Activated T-cell treated with anti-CD3 and anti-CD28 coated beads, Interleukin-2, amount 50 U/mL, for 4 hours (primary cell): ENCODE data around the gene MTIF3. TPM values are rescaled to one million over a fixed set of nuclear protein-coding genes. Genes with fewer than 3 reads are reported as not detected.

Experiments
- ATAC-seq, 2 donors: fragments of 200-7000 bp; cut with Tn5 transposase; one replicate each; pipeline ENCODE4 v1.10.0; 2021
- DNase-seq: peaks from one replicate; pipeline ENCODE4 v3.0.0-alpha.2; 2020
- H3K27me3 Mint-ChIP-seq: one replicate; pipeline ENCODE4 v1.8.0; 2021; ENCODE audit warnings: low read depth, mixed read lengths
- H3K36me3 Mint-ChIP-seq: one replicate; pipeline ENCODE4 v1.8.0; 2022; ENCODE audit warnings: mixed read lengths; ENCODE audit not compliant: insufficient read depth
- H3K4me1 Mint-ChIP-seq: one replicate; pipeline ENCODE4 v1.8.0; 2021; ENCODE audit warnings: low read depth, mixed read lengths
- H3K4me3 Mint-ChIP-seq: one replicate; pipeline ENCODE4 v1.8.0; 2021; ENCODE audit warnings: mild to moderate bottlenecking, moderate library complexity, mixed read lengths
- H3K9me3 Mint-ChIP-seq: one replicate; pipeline ENCODE4 v1.8.0; 2021; ENCODE audit warnings: mixed read lengths
- total RNA-seq, 3 donors: library from RNA; stranded (reverse); gene quantifications; one replicate each; pipeline ENCODE4 v1.2.1, GENCODE V29; 2021

Gene MTIF3
- total RNA-seq, 3 donors from 2014 or later = 19.8 to 28.2 (median 21.2) TPM

DNA sequence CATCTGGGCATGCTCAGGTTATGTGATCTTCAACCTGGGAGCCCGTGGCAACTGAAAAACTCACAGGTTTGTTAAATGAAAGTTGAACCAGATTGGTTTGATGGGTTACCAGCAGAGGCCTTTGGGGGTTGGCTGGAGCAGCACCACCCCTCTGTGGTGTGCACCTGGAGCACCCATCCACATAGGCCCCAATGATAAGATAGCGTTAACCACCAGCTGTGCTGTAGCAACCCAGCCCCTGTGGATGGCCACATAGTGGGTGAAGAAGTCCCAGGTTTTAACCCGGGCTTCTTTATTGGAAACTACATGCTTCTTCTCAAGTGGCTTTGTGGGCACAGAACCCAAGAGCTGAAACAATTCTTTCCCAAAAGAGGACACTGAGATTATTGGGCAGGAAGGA, 22.6 kb upstream of the MTIF3 start:
- H3K4me3 Mint-ChIP-seq = no peak overlapping the region
- ATAC-seq (no peak), DNase-seq (no peak)
- H3K27me3 Mint-ChIP-seq = no peaks in the 10 kb centered on the region
- H3K9me3 Mint-ChIP-seq = no peaks in the 10 kb centered on the region
- H3K4me1 Mint-ChIP-seq = peaks cover 10% of the 10 kb centered on the region
- H3K36me3 Mint-ChIP-seq = no peaks in the 10 kb centered on the region

DNA sequence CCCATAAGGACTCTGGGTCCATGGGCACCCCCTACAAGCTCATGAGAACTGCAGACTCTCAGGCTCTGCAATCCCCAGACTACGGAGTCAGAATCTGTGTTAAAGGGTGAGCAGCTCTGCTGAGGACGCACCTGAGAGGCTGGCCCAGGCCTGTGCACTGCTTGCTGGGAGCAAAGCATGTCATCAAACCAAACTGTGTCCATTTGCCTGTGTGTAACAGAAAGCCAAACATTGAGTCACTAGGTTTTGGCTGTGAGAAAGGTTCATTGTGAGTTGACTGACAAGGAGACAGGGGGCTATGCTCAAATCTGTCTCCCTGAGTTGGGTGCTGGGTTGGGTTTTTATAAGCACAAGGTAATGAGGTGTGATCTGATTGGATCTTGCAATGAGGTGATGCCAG, 22.1 kb upstream of the MTIF3 start:
- no peak for ATAC-seq

DNA sequence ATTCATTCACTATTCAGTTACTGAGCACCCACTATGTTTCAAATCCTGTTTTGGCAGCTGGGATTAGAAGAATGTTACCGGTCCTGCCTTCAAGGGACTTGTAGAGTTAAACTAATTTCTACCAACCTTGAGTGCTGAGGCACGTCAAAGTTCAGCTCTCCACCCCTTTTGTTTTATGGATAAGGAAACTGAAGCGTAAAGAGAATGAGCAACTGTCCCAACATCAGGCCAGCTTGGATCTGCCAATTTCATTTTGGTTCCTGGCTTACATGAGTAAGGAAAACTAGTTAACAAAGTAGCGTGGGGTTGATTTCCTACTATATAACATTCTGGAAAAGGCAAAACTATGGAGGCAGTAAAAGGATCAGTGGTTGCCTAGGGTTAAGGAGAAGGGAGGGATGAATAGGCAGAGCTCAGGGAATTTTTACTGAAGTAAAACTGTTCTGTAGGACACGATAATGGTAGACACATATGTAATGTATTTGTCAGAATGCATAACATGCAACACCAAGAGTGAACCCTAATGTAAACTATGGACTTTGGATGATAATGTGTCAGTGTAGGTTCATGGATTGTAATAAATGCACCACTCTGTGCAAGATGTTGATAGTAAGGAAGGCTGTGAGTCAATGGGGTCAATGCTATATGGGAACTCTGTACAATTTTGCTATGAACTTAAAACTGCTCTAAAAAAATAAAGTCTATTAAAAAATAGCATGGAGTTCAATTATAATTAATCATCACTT, 19.9 kb upstream of the MTIF3 start:
- Mint-ChIP-seq H3K4me1 (peaks cover 3% of the 10 kb centered on the region), H3K9me3 (no peaks in the 10 kb centered on the region), H3K4me3 (no peak overlapping the region), H3K36me3 (no peaks in the 10 kb centered on the region), H3K27me3 (no peaks in the 10 kb centered on the region)
- ATAC-seq = no peak
- no peak for DNase-seq

More for the DNA sequence above, 22.1 kb upstream of the MTIF3 start:
- no peak for DNase-seq
- Mint-ChIP-seq H3K36me3 (no peaks in the 10 kb centered on the region), H3K27me3 (no peaks in the 10 kb centered on the region), H3K4me1 (peaks cover 5% of the 10 kb centered on the region), H3K9me3 (no peaks in the 10 kb centered on the region), H3K4me3 (no peak overlapping the region)

DNA sequence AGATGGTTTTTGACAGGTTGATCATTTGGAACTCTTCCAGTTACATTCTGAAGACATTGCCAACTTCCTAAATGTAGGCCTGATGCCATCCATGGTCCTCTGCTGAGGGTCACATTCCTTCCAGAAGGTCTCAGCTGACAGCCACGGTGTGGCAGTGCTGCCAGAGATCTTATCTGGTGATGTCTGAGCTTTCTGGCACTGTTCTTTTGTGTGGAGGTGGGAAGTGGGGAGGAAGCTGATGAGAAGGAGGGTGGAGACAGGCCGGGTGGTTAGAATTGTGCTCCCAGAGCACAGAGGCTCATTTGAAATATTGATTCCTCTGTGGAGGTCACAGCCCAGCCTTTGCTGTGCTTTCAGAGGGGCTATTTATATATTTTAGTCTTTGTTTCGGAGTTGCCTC, 16.1 kb upstream of the MTIF3 start:
- H3K36me3 Mint-ChIP-seq = no peaks in the 10 kb centered on the region
- H3K9me3 Mint-ChIP-seq = no peaks in the 10 kb centered on the region
- H3K4me1 Mint-ChIP-seq = peaks cover 3% of the 10 kb centered on the region
- DNase-seq = no peak
- ATAC-seq = no peak
- H3K27me3 Mint-ChIP-seq = peaks cover 2% of the 10 kb centered on the region
- peak overlapping the region; percentile 17 for H3K4me3 Mint-ChIP-seq

DNA sequence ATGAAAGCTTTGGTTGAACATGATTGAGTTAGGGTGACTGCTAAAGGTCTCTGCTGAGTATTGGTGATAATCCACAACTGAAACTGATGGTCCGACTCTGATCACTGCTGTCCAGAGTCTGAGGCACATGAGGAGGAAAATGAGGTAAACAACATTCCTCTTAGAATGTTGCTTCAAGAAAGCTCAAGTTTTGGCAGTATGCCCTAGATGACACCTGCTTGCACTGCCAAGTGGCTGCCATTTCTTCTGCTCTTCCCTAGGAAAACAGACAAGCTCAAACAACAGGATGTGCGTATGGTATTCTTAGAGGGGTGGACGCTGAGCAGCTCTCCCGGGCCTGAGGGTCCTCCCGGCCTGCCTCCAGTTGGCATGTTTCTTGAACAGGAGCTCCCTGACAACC, 15.2 kb upstream of the MTIF3 start:
- H3K4me1 Mint-ChIP-seq = peaks cover 3% of the 10 kb centered on the region
- H3K36me3 Mint-ChIP-seq = no peaks in the 10 kb centered on the region
- H3K27me3 Mint-ChIP-seq = peaks cover 2% of the 10 kb centered on the region
- no peak for DNase-seq
- H3K9me3 Mint-ChIP-seq = no peaks in the 10 kb centered on the region
- no peak overlapping the region for H3K4me3 Mint-ChIP-seq
- no peak for ATAC-seq

DNA sequence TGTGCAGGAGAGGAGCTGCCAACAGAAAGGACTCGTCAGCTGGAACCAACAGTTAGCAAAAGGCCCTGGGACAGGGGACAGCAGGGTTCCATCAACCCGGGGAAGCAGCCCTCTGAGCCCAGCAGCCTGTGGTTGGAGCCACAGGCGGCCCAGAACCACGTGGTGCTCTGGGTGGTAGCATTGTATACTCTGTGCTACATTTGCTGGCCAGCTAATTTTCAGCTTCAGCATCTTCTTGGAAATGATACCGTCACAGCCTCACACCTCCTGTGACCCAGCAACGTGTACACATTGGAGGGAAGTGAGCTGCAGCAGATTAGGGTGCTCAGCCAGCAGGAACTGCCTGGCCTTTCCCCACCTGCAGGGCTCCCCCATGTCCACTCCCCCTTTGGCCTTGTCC, 13.1 kb upstream of the MTIF3 start:
- H3K4me3 Mint-ChIP-seq = no peak overlapping the region
- H3K36me3 Mint-ChIP-seq = no peaks in the 10 kb centered on the region
- peaks cover 2% of the 10 kb centered on the region for H3K27me3 Mint-ChIP-seq
- ATAC-seq (no peak), DNase-seq (no peak)
- no peaks in the 10 kb centered on the region for H3K9me3 Mint-ChIP-seq
- peaks cover 3% of the 10 kb centered on the region for H3K4me1 Mint-ChIP-seq

DNA sequence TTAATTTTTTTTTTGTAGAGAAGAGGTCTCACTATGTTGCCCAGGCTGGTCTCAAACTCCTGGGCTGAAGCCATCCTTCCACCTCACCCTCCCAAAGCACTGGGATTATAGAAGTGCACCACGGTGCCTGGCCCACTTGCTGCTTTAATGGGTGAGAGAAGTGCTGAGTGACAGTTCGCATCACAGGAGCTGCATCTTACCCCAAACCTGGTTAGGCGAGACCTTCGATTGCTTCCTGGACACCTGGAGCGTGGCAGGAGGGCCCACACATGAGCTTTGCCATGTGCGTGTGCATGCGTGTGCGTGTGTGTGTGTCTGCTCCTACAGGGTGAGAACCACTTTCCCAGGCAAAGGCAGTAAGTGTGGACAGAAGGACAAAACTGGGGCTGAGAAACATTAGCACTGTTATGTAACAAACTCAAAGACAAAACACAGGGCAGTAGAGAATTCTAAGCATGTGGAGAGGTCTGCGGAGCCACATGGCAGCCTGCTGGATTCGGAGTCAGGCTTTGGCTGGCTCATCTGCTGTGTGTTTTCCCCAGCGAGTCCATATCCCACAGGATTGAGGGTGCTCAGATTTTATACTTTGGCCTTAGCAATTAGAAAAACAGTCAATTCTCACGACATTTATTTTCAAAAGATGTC, 11.7 kb upstream of the MTIF3 start:
- H3K36me3 Mint-ChIP-seq = no peaks in the 10 kb centered on the region
- H3K9me3 Mint-ChIP-seq = no peaks in the 10 kb centered on the region
- peaks cover 6% of the 10 kb centered on the region for H3K4me1 Mint-ChIP-seq
- DNase-seq (no peak), ATAC-seq (no peak)
- no peak overlapping the region for H3K4me3 Mint-ChIP-seq
- H3K27me3 Mint-ChIP-seq = peaks cover 2% of the 10 kb centered on the region

DNA sequence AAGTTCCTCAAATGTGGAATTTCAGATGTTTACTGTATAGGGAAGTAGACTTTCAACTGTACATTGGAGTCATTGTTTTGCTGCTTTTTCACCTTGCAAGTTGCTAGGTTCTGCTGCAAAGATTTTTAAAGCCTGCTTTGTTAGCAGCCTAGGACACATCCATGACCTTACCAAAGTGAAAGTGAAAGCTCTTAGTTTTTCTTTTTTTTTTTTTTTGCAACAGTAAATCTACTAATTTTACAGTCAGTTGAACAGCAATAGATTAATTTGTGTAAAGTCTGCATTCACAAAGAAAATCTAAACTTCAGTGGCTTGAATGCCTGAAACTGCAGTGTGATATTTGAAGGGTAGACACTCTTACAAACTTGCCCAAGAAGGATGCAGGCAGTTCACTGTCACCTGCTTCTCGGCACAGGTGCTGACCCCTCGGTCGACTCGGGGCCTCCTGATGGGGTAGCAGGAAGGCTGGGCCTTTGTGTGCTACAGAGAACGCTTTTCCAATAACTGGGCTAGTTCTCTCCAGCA, 5.0 kb upstream of the MTIF3 start:
- Mint-ChIP-seq H3K4me3 (peak overlapping the region; percentile 86), H3K36me3 (no peaks in the 10 kb centered on the region), H3K9me3 (no peaks in the 10 kb centered on the region), H3K27me3 (no peaks in the 10 kb centered on the region), H3K4me1 (peaks cover 33% of the 10 kb centered on the region)
- no peak for DNase-seq
- peak in 1 of 2 donors; percentile 49 for ATAC-seq

DNA sequence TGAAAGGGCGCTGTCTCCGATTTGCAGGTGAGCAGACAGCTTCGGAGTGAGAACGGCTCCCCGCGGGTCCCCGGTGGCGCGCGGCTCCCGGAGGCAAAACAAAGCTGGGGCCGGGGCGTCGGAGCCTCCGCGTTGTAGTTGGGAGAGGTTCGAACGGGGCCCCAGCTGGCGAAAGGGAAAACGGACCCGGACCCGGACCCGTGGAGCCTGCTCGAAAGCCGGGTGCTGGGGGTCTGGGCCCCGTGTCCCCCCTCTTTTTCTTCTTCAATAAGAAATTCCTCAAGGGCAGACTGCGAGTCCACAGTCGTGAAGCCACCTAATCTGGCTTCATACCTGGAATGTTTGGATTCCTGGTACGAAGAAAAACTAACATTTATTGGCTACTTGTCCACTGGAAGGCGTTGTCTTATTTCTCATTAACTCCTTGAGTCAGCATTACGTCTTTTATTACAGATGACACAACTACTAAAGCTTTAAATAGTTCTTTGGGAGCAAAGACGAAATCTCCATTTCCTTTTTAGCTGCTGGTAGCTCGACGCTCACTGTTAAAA, 632 bp upstream of the MTIF3 start:
- ATAC-seq = no peak
- Mint-ChIP-seq H3K27me3 (no peaks in the 10 kb centered on the region), H3K36me3 (no peaks in the 10 kb centered on the region), H3K9me3 (no peaks in the 10 kb centered on the region), H3K4me3 (peak overlapping the region; percentile 92), H3K4me1 (peaks cover 59% of the 10 kb centered on the region)
- peak; percentile 27 for DNase-seq

DNA sequence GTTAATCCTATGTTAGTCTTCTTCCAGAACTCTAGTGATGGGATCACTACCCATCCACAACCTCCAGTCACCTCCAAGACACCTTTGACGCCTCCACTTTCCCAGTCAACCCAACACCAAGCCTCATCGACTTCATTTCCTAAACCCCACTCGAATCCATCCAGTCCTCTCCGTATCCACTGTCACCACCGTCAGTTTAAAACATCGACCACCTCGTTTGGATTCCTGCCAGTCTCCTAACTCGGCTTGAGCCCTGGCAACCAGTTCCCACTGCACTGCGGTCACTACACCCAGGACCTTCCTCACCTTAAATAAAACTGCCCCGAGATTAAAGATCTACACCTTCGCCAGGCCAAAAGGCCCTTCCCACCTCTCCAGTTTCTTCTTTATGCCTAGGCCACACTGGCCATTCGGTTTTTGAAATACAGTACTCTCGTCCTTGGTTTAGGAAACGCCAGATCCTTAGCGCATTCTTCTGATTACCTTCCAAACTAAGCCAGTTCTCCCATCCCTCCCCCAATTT, 1.2 kb downstream of the MTIF3 start:
- DNase-seq = no peak
- Mint-ChIP-seq H3K9me3 (no peaks in the 10 kb centered on the region), H3K36me3 (peaks cover 3% of the 10 kb centered on the region), H3K4me3 (peak overlapping the region; percentile 92), H3K27me3 (no peaks in the 10 kb centered on the region), H3K4me1 (peaks cover 56% of the 10 kb centered on the region)
- no peak for ATAC-seq

DNA sequence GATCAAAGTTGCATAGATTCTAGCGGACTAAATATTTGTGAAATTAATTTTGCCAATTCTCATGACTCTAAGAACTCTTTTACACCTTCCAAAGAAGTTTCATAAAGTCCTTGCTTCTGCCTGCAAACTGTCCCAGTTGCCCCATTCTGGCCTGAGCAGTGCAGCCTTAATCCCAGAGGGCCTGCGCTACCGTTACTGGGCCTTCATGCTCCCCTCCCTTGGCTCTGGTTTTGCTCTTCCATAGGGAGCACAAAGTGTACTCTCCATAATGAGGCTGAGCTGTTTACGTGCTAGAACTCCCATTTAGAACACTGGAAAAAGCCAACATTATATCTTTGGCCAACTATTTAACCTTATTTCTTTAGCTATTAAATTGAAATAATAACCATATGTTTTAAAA, 2.1 kb downstream of the MTIF3 start:
- no peaks in the 10 kb centered on the region for H3K27me3 Mint-ChIP-seq
- no peak for ATAC-seq
- DNase-seq = no peak
- peaks cover 3% of the 10 kb centered on the region for H3K36me3 Mint-ChIP-seq
- peaks cover 56% of the 10 kb centered on the region for H3K4me1 Mint-ChIP-seq
- peak overlapping the region; percentile 92 for H3K4me3 Mint-ChIP-seq
- no peaks in the 10 kb centered on the region for H3K9me3 Mint-ChIP-seq

DNA sequence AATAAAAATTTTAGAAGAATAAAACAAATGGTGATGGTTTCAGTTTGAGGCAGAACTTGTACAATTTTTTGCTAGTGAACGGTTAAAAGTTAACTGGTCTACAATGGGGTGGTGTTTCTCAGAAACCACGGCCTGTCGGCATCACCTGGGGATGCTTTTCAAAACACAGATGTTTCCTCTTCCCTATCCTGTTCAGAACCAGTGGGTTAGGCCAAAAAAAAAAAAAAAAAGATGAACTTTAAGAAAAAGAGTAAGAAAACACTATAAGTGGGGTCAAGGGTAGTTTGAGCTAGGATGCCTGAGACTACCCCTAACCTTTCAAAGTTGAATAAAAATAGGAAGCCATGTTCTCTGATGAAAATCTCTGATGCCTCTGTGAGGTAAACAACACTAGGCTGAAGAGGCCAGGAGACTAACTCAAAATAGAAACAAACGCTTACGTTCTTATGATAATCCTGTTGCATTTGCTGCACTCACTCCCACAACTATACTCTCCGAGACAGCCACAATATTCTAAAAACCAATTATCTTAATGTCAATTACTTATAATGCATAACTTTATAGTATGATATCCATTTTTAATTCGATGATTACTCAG, 3.3 kb downstream of the MTIF3 start:
- DNase-seq = no peak
- Mint-ChIP-seq H3K4me1 (peaks cover 65% of the 10 kb centered on the region), H3K4me3 (peak overlapping the region; percentile 62), H3K27me3 (no peaks in the 10 kb centered on the region), H3K9me3 (no peaks in the 10 kb centered on the region), H3K36me3 (peaks cover 3% of the 10 kb centered on the region)
- no peak for ATAC-seq

DNA sequence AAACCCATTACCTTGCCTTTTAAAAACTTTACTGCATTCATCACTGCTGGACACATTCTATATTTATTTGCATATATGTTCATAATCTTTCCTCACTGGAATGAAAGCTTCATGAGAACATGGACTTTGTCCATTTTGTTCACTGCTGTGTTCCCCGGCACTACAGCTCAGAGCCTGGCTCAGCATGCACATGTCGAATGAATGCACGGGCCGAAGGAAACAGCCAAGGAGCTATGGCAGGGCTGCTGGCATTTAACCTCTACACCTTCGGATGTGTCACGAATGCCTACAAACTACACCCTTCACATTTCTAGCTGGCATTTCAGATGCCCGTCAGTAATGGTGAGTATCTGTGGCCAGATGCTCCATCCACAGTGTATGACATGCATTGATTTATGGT, 7.6 kb downstream of the MTIF3 start:
- Mint-ChIP-seq H3K36me3 (peaks cover 20% of the 10 kb centered on the region), H3K9me3 (no peaks in the 10 kb centered on the region), H3K4me3 (peak overlapping the region; percentile 5), H3K4me1 (peaks cover 61% of the 10 kb centered on the region), H3K27me3 (no peaks in the 10 kb centered on the region)
- DNase-seq (no peak), ATAC-seq (peak in 1 of 2 donors; percentile 9)

DNA sequence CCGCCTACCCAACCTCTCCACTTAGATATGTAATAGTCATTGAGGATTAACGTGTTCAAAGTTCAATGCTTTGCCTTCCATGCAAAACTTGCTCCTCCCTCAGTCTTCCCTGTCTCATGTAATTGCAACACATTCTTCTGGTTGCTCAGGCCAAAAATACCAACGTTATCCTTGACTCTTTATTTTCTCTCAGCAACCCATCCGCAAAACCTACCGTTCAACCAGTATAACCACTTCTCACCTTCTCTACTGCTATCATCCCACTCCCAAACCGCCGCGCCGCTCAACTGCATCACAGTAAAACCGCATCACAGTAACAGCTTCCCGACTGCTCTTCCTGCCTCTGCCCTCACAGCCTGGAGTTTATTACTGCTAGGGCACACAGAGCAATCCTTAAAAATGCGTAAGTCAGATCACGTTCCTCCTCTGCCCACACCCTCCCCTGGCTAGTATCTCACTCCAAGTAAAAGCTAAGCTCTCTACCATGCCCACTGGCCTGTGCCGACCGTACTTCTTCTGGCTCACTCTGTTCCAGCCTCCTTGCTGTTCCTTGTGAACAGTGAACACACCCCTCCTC, 8.2 kb downstream of the MTIF3 start:
- ATAC-seq (peak; percentile 70 to 71), DNase-seq (no peak)
- peaks cover 56% of the 10 kb centered on the region for H3K4me1 Mint-ChIP-seq
- no peaks in the 10 kb centered on the region for H3K9me3 Mint-ChIP-seq
- peaks cover 27% of the 10 kb centered on the region for H3K36me3 Mint-ChIP-seq
- no peaks in the 10 kb centered on the region for H3K27me3 Mint-ChIP-seq
- H3K4me3 Mint-ChIP-seq = peak overlapping the region; percentile 47
